SK-N-SH treated with all-trans-retinoic acid at 6 μM for 48 hours (cell line): ENCODE data around the gene FER1L5.

ENCODE experiments used
- ATAC-seq: fragments of 200-7000 bp; cut with Tn5 transposase; 3 replicates; pipeline ENCODE4 v1.9.1; 2020; ENCODE audit warnings: mild to moderate bottlenecking, moderate library complexity
- ARNTL ChIP-seq: fragments of 450-650 bp; formaldehyde crosslinking; IDR thresholded peaks from 2 replicates; pipeline ENCODE4 v1.5.0; 2020; ENCODE audit warnings: low read depth, mild to moderate bottlenecking, moderate library complexity, borderline replicate concordance
- BACH2 ChIP-seq: fragments of 250-450 bp; sonication (Bioruptor Pico); IDR thresholded peaks from 2 replicates; pipeline ENCODE4 v1.9.0; 2021; ENCODE audit warnings: mild to moderate bottlenecking, borderline replicate concordance
- CREB5 ChIP-seq: fragments of 250-450 bp; sonication (Bioruptor Pico); IDR thresholded peaks from 2 replicates; pipeline ENCODE4 v1.5.1; 2020; ENCODE audit warnings: low read depth, mild to moderate bottlenecking, moderate library complexity
- CSDC2 ChIP-seq: fragments of 250-450 bp; sonication (Bioruptor Pico); IDR thresholded peaks from 2 replicates; pipeline ENCODE4 v1.5.0; 2020; ENCODE audit warnings: mild to moderate bottlenecking, moderate library complexity
- ESRRG ChIP-seq: fragments of 250-450 bp; sonication (Bioruptor Pico); IDR thresholded peaks from 2 replicates; pipeline ENCODE4 v1.6.1; 2021; ENCODE audit warnings: mild to moderate bottlenecking
- GLIS3 ChIP-seq: fragments of 250-450 bp; sonication (Bioruptor Pico); IDR thresholded peaks from 2 replicates; pipeline ENCODE4 v1.5.0; 2020; ENCODE audit warnings: mild to moderate bottlenecking, moderate library complexity
- ISL1 ChIP-seq: fragments of 250-450 bp; sonication (Bioruptor Pico); IDR thresholded peaks from 2 replicates; pipeline ENCODE4 v2.1.2; 2022; ENCODE audit warnings: mild to moderate bottlenecking, moderate library complexity
- OSR1 ChIP-seq: fragments of 250-450 bp; sonication (Bioruptor Pico); IDR thresholded peaks from 2 replicates; pipeline ENCODE4 v1.8.0; 2022; ENCODE audit warnings: moderate library complexity, mild to moderate bottlenecking, inconsistent platforms
- PATZ1 ChIP-seq: fragments of 250-450 bp; sonication (Bioruptor Pico); IDR thresholded peaks from 2 replicates; pipeline ENCODE4 v1.8.0; 2020; ENCODE audit warnings: mild to moderate bottlenecking, moderate library complexity, borderline replicate concordance
- POU6F1 ChIP-seq: fragments of 250-450 bp; sonication (Bioruptor Pico); IDR thresholded peaks from 2 replicates; pipeline ENCODE4 v1.8.0; 2021; ENCODE audit warnings: low read depth, mild to moderate bottlenecking, moderate library complexity, borderline replicate concordance
- PPARA ChIP-seq: fragments of 250-450 bp; sonication (Bioruptor Pico); IDR thresholded peaks from 2 replicates; pipeline ENCODE4 v1.5.0; 2020; ENCODE audit warnings: mild to moderate bottlenecking, borderline replicate concordance
- RARB ChIP-seq: fragments of 250-450 bp; sonication (Bioruptor Pico); IDR thresholded peaks from 2 replicates; pipeline ENCODE4 v1.8.0; 2021; ENCODE audit warnings: mild to moderate bottlenecking, moderate library complexity
- SNAI2 ChIP-seq: fragments of 250-450 bp; sonication (Bioruptor Pico); IDR thresholded peaks from 2 replicates; pipeline ENCODE4 v1.5.0; 2020; ENCODE audit warnings: mild to moderate bottlenecking, moderate library complexity
- TCF4 ChIP-seq: fragments of 250-450 bp; sonication (Bioruptor Pico); IDR thresholded peaks from 2 replicates; pipeline ENCODE4 v1.8.0; 2021; ENCODE audit warnings: mild to moderate bottlenecking, moderate library complexity, borderline replicate concordance
- ZC3H10 ChIP-seq: fragments of 250-450 bp; sonication (Bioruptor Pico); IDR thresholded peaks from 2 replicates; pipeline ENCODE4 v1.5.1; 2021; ENCODE audit warnings: mild to moderate bottlenecking, moderate library complexity
- ZFP30 ChIP-seq: fragments of 450-650 bp; formaldehyde crosslinking; IDR thresholded peaks from 2 replicates; pipeline ENCODE4 v1.5.0; 2022; ENCODE audit warnings: mild to moderate bottlenecking, moderate library complexity
- ZNF565 ChIP-seq: fragments of 450-650 bp; formaldehyde crosslinking; conservative IDR thresholded peaks from 2 replicates; pipeline ENCODE4 v1.5.0; 2020; ENCODE audit warnings: low read depth, mild to moderate bottlenecking, moderate library complexity
- ZNF70 ChIP-seq: fragments of 450-650 bp; formaldehyde crosslinking; IDR thresholded peaks from 2 replicates; pipeline ENCODE4 v1.5.0; 2020; ENCODE audit warnings: mild to moderate bottlenecking, moderate library complexity
- ZNF8 ChIP-seq: fragments of 450-650 bp; formaldehyde crosslinking; IDR thresholded peaks from 2 replicates; pipeline ENCODE4 v1.5.0; 2020; ENCODE audit warnings: mild to moderate bottlenecking, moderate library complexity
- TF ChIP-seq, protein P1 (sequence below): fragments of 250-450 bp; sonication (Bioruptor Pico); IDR thresholded peaks from 2 replicates; pipeline ENCODE4 v1.5.0; 2020; ENCODE audit warnings: mild to moderate bottlenecking, moderate library complexity
- TF ChIP-seq, protein P2 (sequence below): fragments of 250-450 bp; sonication (Bioruptor Pico); IDR thresholded peaks from 2 replicates; pipeline ENCODE4 v1.5.1; 2021; ENCODE audit warnings: mild to moderate bottlenecking, moderate library complexity

The FER1L5 gene

GRCh38 chr2:96701636-96702035 is 59.1 kb downstream of the FER1L5 start:
- ATAC-seq, result no peak
- TF ChIP-seq TCF4 (CRISPR knock-in tag) (no peak), PATZ1 (CRISPR knock-in tag) (no peak), RARB (CRISPR knock-in tag) (no peak), ZC3H10 (no peak), CSDC2 (CRISPR knock-in tag) (no peak), SNAI2 (no peak), GLIS3 (CRISPR knock-in tag) (no peak), OSR1 (CRISPR knock-in tag) (no peak), ISL1 (CRISPR knock-in tag) (no peak), CREB5 (no peak), ARNTL (CRISPR knock-in tag) (no peak), ZNF70 (CRISPR knock-in tag) (no peak), ZNF8 (no peak), ZNF565 (no peak)
- TF ChIP-seq, protein P1, sequence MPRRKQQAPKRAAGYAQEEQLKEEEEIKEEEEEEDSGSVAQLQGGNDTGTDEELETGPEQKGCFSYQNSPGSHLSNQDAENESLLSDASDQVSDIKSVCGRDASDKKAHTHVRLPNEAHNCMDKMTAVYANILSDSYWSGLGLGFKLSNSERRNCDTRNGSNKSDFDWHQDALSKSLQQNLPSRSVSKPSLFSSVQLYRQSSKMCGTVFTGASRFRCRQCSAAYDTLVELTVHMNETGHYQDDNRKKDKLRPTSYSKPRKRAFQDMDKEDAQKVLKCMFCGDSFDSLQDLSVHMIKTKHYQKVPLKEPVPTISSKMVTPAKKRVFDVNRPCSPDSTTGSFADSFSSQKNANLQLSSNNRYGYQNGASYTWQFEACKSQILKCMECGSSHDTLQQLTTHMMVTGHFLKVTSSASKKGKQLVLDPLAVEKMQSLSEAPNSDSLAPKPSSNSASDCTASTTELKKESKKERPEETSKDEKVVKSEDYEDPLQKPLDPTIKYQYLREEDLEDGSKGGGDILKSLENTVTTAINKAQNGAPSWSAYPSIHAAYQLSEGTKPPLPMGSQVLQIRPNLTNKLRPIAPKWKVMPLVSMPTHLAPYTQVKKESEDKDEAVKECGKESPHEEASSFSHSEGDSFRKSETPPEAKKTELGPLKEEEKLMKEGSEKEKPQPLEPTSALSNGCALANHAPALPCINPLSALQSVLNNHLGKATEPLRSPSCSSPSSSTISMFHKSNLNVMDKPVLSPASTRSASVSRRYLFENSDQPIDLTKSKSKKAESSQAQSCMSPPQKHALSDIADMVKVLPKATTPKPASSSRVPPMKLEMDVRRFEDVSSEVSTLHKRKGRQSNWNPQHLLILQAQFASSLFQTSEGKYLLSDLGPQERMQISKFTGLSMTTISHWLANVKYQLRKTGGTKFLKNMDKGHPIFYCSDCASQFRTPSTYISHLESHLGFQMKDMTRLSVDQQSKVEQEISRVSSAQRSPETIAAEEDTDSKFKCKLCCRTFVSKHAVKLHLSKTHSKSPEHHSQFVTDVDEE (CRISPR knock-in tag), result no peak

GRCh38 chr2:96702098-96702785 is 59.7 kb downstream of the FER1L5 start:
- no peak for ATAC-seq
- TF ChIP-seq SNAI2 (no peak), ISL1 (CRISPR knock-in tag) (no peak), ZNF565 (no peak), ZFP30 (no peak), PPARA (CRISPR knock-in tag) (no peak), ZNF8 (no peak), RARB (CRISPR knock-in tag) (no peak), ESRRG (CRISPR knock-in tag) (no peak), ARNTL (CRISPR knock-in tag) (no peak), POU6F1 (CRISPR knock-in tag) (no peak), PATZ1 (CRISPR knock-in tag) (no peak), CREB5 (no peak), ZNF70 (CRISPR knock-in tag) (no peak), GLIS3 (CRISPR knock-in tag) (no peak), TCF4 (CRISPR knock-in tag) (no peak), BACH2 (CRISPR knock-in tag) (no peak)
- TF ChIP-seq, protein P1 (CRISPR knock-in tag), result no peak
- TF ChIP-seq, protein P2, sequence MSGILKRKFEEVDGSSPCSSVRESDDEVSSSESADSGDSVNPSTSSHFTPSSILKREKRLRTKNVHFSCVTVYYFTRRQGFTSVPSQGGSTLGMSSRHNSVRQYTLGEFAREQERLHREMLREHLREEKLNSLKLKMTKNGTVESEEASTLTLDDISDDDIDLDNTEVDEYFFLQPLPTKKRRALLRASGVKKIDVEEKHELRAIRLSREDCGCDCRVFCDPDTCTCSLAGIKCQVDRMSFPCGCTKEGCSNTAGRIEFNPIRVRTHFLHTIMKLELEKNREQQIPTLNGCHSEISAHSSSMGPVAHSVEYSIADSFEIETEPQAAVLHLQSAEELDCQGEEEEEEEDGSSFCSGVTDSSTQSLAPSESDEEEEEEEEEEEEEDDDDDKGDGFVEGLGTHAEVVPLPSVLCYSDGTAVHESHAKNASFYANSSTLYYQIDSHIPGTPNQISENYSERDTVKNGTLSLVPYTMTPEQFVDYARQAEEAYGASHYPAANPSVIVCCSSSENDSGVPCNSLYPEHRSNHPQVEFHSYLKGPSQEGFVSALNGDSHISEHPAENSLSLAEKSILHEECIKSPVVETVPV, result no peak
